ENCODE results near the gene EHF. TPM values are rescaled to one million over a fixed set of nuclear protein-coding genes. Genes with fewer than 3 reads are reported as not detected.

EHF gene
- total RNA-seq, 3 donors from 2014 or later: 125 to 372 (median 259) TPM

DNA sequence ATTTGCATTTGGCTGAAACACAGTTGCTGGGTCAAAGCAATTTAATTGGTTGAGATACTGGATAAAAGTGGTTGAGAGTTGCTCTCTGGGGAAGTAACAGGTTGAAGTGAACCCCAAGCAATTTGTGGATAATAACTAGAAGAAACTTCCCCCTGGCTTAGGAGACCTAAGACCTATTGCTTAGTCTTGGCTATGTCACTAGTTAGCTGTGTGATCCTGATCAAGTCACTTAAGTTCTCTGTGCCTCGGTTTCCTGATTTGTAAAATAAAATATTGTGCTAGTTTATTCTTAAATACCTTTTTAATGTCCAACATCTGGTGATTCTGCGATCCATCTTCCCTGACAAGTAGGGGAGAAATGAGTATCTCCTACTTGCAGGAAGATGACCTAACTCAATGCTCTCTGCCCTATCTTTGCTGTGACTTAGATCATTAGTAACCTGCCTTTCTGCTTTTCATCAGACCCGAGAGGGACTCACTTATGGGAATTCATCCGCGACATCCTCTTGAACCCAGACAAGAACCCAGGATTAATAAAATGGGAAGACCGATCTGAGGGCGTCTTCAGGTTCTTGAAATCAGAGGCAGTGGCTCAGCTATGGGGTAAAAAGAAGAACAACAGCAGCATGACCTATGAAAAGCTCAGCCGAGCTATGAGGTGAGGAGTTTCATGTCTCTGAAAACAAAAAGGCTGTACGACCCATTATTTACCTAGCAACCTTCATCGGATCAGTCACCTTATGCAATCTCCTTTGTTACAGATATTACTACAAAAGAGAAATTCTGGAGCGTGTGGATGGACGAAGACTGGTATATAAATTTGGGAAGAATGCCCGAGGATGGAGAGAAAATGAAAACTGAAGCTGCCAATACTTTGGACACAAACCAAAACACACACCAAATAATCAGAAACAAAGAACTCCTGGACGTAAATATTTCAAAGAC, 37.5 kb downstream of the EHF start:
- intact Hi-C loops (cut with DNase I, micrococcal nuclease): no loop called here
- TF ChIP-seq CTCF (IDR thresholded peaks at IDR 0.05): no peak
- DNase-seq (no peak), ATAC-seq (no peak)
- no peak overlapping the region for H3K4me3 ChIP-seq
- H3K36me3 ChIP-seq (ENCODE audit: low read depth): peaks cover 4% of the 10 kb centered on the region
- H3K9me3 ChIP-seq: no peaks in the 10 kb centered on the region
- H3K4me1 ChIP-seq (ENCODE audit: low read depth): no peaks in the 10 kb centered on the region

DNA sequence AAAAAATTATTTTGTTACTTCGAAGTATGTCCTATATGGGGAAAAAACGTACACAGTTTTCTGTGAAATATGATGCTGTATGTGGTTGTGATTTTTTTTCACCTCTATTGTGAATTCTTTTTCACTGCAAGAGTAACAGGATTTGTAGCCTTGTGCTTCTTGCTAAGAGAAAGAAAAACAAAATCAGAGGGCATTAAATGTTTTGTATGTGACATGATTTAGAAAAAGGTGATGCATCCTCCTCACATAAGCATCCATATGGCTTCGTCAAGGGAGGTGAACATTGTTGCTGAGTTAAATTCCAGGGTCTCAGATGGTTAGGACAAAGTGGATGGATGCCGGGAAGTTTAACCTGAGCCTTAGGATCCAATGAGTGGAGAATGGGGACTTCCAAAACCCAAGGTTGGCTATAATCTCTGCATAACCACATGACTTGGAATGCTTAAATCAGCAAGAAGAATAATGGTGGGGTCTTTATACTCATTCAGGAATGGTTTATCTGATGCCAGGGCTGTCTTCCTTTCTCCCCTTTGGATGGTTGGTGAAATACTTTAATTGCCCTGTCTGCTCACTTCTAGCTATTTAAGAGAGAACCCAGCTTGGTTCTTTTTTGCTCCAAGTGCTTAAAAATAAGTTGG, 38.3 kb downstream of the EHF start:
- DNase-seq: no peak
- Histone ChIP-seq H3K4me1 (ENCODE audit: low read depth) (no peaks in the 10 kb centered on the region), H3K9me3 (no peaks in the 10 kb centered on the region), H3K4me3 (no peak overlapping the region), H3K36me3 (ENCODE audit: low read depth) (peaks cover 4% of the 10 kb centered on the region)
- no peak for TF ChIP-seq CTCF (IDR thresholded peaks at IDR 0.05)
- intact Hi-C loops (cut with DNase I, micrococcal nuclease): no loop called here
- ATAC-seq: no peak

DNA sequence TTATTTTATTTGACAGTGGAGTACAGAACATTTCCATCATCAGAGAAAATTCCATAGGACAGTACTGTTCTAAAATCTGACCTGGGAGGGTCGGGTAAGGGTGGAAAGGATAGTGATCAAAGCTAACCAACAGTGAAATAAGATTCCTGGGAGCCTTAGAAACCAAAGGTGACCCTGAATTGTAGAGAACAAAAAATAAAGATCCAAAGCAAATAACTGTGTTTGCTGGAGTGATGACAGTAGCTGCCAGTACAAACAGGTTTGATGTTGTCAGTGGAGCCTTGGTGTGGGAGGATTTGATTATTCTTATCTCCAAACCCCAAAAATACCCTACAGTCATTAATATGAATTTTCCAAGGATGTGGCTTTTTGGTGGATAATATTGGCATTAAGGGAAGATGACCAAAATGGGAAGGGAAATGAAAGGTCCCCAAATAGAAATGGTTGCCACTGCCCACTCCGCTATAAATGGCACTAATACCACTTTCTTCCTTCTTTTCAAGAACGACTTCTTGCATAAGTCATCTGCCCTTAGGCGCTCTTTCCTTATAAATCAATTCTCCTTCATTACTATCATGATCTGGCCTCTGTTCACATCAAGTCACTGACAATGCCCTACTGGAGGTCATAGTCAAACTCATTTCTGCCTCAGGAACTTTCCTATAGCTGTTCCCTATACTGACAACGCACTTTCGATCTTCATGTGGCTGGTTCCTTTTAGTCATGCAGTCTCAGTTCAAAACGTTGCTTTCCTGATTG, 44.4 kb downstream of the EHF start:
- TF ChIP-seq CTCF (IDR thresholded peaks at IDR 0.05): no peak
- H3K4me3 ChIP-seq: no peak overlapping the region
- H3K4me1 ChIP-seq (ENCODE audit: low read depth): no peaks in the 10 kb centered on the region
- H3K9me3 ChIP-seq: no peaks in the 10 kb centered on the region
- DNase-seq: no peak
- H3K36me3 ChIP-seq (ENCODE audit: low read depth): no peaks in the 10 kb centered on the region
- peak; percentile 24 for ATAC-seq
- intact Hi-C loops (cut with DNase I, micrococcal nuclease): no loop called here

DNA sequence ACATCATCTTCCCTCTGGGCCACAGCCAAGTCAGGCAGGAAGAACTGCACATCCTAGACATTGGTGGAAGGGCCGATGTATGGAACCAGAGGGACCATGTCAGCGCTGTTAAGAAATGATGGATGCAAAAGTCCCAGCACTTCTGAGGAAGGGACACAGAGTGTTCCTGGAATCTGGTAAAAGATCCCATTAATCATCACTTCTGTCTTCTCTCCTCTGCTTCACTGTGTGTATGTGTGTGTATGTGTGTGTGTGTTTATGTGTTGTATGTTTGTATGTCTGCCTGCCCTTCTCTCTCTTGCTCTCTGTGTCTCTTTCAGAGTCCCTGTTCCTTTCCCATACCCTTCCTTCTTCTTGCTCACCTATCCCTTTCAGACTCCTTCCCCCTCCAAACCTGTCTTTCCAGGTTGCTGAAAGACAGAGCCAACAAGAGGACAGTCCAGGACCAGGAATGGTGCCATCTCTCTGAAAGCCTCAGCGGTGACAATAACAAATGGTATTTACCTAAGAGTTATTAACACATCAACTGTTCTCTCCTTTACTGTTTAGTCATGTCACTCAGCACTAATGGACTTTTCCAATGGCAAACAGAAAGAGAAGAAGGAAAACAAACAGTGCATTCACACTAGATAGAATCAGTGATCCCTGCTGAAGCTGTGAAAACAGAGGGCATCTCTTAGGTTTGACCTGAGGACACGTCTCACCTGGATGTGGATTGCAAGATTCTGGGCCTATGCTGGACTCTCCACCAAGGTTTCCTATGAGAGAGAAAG, 47.1 kb downstream of the EHF start:
- H3K9me3 ChIP-seq: no peaks in the 10 kb centered on the region
- no peaks in the 10 kb centered on the region for H3K36me3 ChIP-seq (ENCODE audit: low read depth)
- no peaks in the 10 kb centered on the region for H3K4me1 ChIP-seq (ENCODE audit: low read depth)
- no peak overlapping the region for H3K4me3 ChIP-seq
- no peak for TF ChIP-seq CTCF (IDR thresholded peaks at IDR 0.05)
- ATAC-seq (peak; percentile 36), DNase-seq (no peak)
- intact Hi-C loops (cut with DNase I, micrococcal nuclease): no loop called here

- TF ChIP-seq CTCF (IDR thresholded peaks at IDR 0.05): no peak
- no peak overlapping the region for H3K4me3 ChIP-seq
- ATAC-seq (no peak), DNase-seq (no peak)
- H3K4me1 ChIP-seq (ENCODE audit: low read depth): no peaks in the 10 kb centered on the region
- H3K36me3 ChIP-seq (ENCODE audit: low read depth): no peaks in the 10 kb centered on the region
- H3K9me3 ChIP-seq: no peaks in the 10 kb centered on the region
- intact Hi-C loops (cut with DNase I, micrococcal nuclease): no loop called here
These were observed 47.7 kb downstream of the EHF start for GRCh38 chr11:34668583-34669053.
